ENCODE results near the gene SFXN1.
"Not testable (repeated sequence)": the region's sequence is repeated elsewhere in the genome, so short reads cannot be mapped to it uniquely, and the experiment has no call there.

The SFXN1 gene

GRCh38 chr5:175478384-175479124 lies at the start of gene SFXN1:
Gene SFXN1 (plus strand): TSS chr5:175478560. CDS start chr5:175492104, 13,544 bp downstream.
- Histone ChIP-seq H3K36me3 (ENCODE audit: control insufficient read depth, insufficient read depth, low read length) (no peaks in the 10 kb centered on the region), H3K4me1 (ENCODE audit: control insufficient read depth, insufficient read depth, low read length) (no peaks in the 10 kb centered on the region), H3K9me3 (ENCODE audit: control insufficient read depth, low read length) (no peaks in the 10 kb centered on the region), H3K4me3 (ENCODE audit: low read length) (peak within 1 kb of the TSS; percentile 64), H3K27me3 (ENCODE audit: control insufficient read depth, insufficient read depth, low read length) (no peaks in the 10 kb centered on the region), H3K9ac (ENCODE audit: low read length) (peak within 1 kb of the TSS; percentile 68)

- Histone ChIP-seq H3K4me1 (ENCODE audit: control insufficient read depth, insufficient read depth, low read length) (no peaks in the 10 kb centered on the region), H3K9me3 (ENCODE audit: control insufficient read depth, low read length) (no peaks in the 10 kb centered on the region), H3K4me3 (ENCODE audit: low read length) (no peak overlapping the region), H3K9ac (ENCODE audit: low read length) (no peak overlapping the region), H3K27me3 (ENCODE audit: control insufficient read depth, insufficient read depth, low read length) (no peaks in the 10 kb centered on the region), H3K36me3 (ENCODE audit: control insufficient read depth, insufficient read depth, low read length) (no peaks in the 10 kb centered on the region)
Measured at GRCh38 chr5:175434800-175435199, 43.6 kb upstream of the SFXN1 start.

GRCh38 chr5:175436359-175436758 lies 42.0 kb upstream of the SFXN1 start:
- Histone ChIP-seq H3K9me3 (ENCODE audit: control insufficient read depth, low read length) (no peaks in the 10 kb centered on the region), H3K36me3 (ENCODE audit: control insufficient read depth, insufficient read depth, low read length) (no peaks in the 10 kb centered on the region), H3K4me3 (ENCODE audit: low read length) (no peak overlapping the region), H3K4me1 (ENCODE audit: control insufficient read depth, insufficient read depth, low read length) (no peaks in the 10 kb centered on the region), H3K9ac (ENCODE audit: low read length) (no peak overlapping the region), H3K27me3 (ENCODE audit: control insufficient read depth, insufficient read depth, low read length) (no peaks in the 10 kb centered on the region)

GRCh38 chr5:175438234-175438857 lies 40.0 kb upstream of the SFXN1 start:
- Histone ChIP-seq H3K9me3 (ENCODE audit: control insufficient read depth, low read length) (no peaks in the 10 kb centered on the region), H3K4me3 (ENCODE audit: low read length) (no peak overlapping the region), H3K36me3 (ENCODE audit: control insufficient read depth, insufficient read depth, low read length) (no peaks in the 10 kb centered on the region), H3K27me3 (ENCODE audit: control insufficient read depth, insufficient read depth, low read length) (peaks cover 12% of the 10 kb centered on the region), H3K4me1 (ENCODE audit: control insufficient read depth, insufficient read depth, low read length) (no peaks in the 10 kb centered on the region), H3K9ac (ENCODE audit: low read length) (no peak overlapping the region)

- no peak overlapping the region for H3K4me3 ChIP-seq (ENCODE audit: low read length)
- peaks cover 36% of the 10 kb centered on the region for H3K27me3 ChIP-seq (ENCODE audit: control insufficient read depth, insufficient read depth, low read length)
Measured at GRCh38 chr5:175443514-175444059, 34.8 kb upstream of the SFXN1 start.

GRCh38 chr5:175444060-175444904 lies 34.1 kb upstream of the SFXN1 start, which contains the start of gene DRD1:
Gene DRD1 (minus strand): TSS chr5:175444182. CDS start chr5:175443099, 1,083 bp downstream.
- H3K4me3 ChIP-seq (ENCODE audit: low read length) = peak within 1 kb of the TSS; percentile 14
- no peaks in the 10 kb centered on the region for H3K9me3 ChIP-seq (ENCODE audit: control insufficient read depth, low read length)
- H3K36me3 ChIP-seq (ENCODE audit: control insufficient read depth, insufficient read depth, low read length) = no peaks in the 10 kb centered on the region
- no peak within 1 kb of the TSS for H3K9ac ChIP-seq (ENCODE audit: low read length)
- H3K27me3 ChIP-seq (ENCODE audit: control insufficient read depth, insufficient read depth, low read length) = peaks cover 36% of the 10 kb centered on the region
- peaks cover 15% of the 10 kb centered on the region for H3K4me1 ChIP-seq (ENCODE audit: control insufficient read depth, insufficient read depth, low read length)

More at GRCh38 chr5:175443514-175444059, 34.8 kb upstream of the SFXN1 start:
- no peaks in the 10 kb centered on the region for H3K9me3 ChIP-seq (ENCODE audit: control insufficient read depth, low read length)
- H3K9ac ChIP-seq (ENCODE audit: low read length) = no peak overlapping the region
- H3K4me1 ChIP-seq (ENCODE audit: control insufficient read depth, insufficient read depth, low read length) = peaks cover 15% of the 10 kb centered on the region
- no peaks in the 10 kb centered on the region for H3K36me3 ChIP-seq (ENCODE audit: control insufficient read depth, insufficient read depth, low read length)

- H3K4me1 ChIP-seq (ENCODE audit: control insufficient read depth, insufficient read depth, low read length) = peaks cover 15% of the 10 kb centered on the region
- no peak overlapping the region for H3K4me3 ChIP-seq (ENCODE audit: low read length)
- H3K36me3 ChIP-seq (ENCODE audit: control insufficient read depth, insufficient read depth, low read length) = no peaks in the 10 kb centered on the region
- no peak overlapping the region for H3K9ac ChIP-seq (ENCODE audit: low read length)
- peaks cover 36% of the 10 kb centered on the region for H3K27me3 ChIP-seq (ENCODE audit: control insufficient read depth, insufficient read depth, low read length)
- no peaks in the 10 kb centered on the region for H3K9me3 ChIP-seq (ENCODE audit: control insufficient read depth, low read length)
Measured at GRCh38 chr5:175444905-175445456, 33.4 kb upstream of the SFXN1 start.

GRCh38 chr5:175446378-175446777 lies 32.0 kb upstream of the SFXN1 start:
- not testable (repeated sequence) for H3K9me3 ChIP-seq (ENCODE audit: control insufficient read depth, low read length); H3K36me3 ChIP-seq (ENCODE audit: control insufficient read depth, insufficient read depth, low read length); H3K9ac ChIP-seq (ENCODE audit: low read length); H3K4me3 ChIP-seq (ENCODE audit: low read length)
- Histone ChIP-seq H3K4me1 (ENCODE audit: control insufficient read depth, insufficient read depth, low read length) (peaks cover 15% of the 10 kb centered on the region), H3K27me3 (ENCODE audit: control insufficient read depth, insufficient read depth, low read length) (peaks cover 36% of the 10 kb centered on the region)

GRCh38 chr5:175447571-175447970 lies 30.8 kb upstream of the SFXN1 start:
- H3K27me3 ChIP-seq (ENCODE audit: control insufficient read depth, insufficient read depth, low read length) = peaks cover 32% of the 10 kb centered on the region
- peaks cover 15% of the 10 kb centered on the region for H3K4me1 ChIP-seq (ENCODE audit: control insufficient read depth, insufficient read depth, low read length)

GRCh38 chr5:175448276-175448675 lies 30.1 kb upstream of the SFXN1 start:
- peaks cover 15% of the 10 kb centered on the region for H3K4me1 ChIP-seq (ENCODE audit: control insufficient read depth, insufficient read depth, low read length)
- H3K9ac ChIP-seq (ENCODE audit: low read length) = no peak overlapping the region
- H3K36me3 ChIP-seq (ENCODE audit: control insufficient read depth, insufficient read depth, low read length) = no peaks in the 10 kb centered on the region
- peaks cover 25% of the 10 kb centered on the region for H3K27me3 ChIP-seq (ENCODE audit: control insufficient read depth, insufficient read depth, low read length)
- H3K9me3 ChIP-seq (ENCODE audit: control insufficient read depth, low read length) = no peaks in the 10 kb centered on the region
- H3K4me3 ChIP-seq (ENCODE audit: low read length) = no peak overlapping the region

More at GRCh38 chr5:175447571-175447970, 30.8 kb upstream of the SFXN1 start:
- no peak overlapping the region for H3K4me3 ChIP-seq (ENCODE audit: low read length)
- H3K9me3 ChIP-seq (ENCODE audit: control insufficient read depth, low read length) = no peaks in the 10 kb centered on the region
- no peaks in the 10 kb centered on the region for H3K36me3 ChIP-seq (ENCODE audit: control insufficient read depth, insufficient read depth, low read length)
- H3K9ac ChIP-seq (ENCODE audit: low read length) = no peak overlapping the region

GRCh38 chr5:175452166-175452565 lies 26.2 kb upstream of the SFXN1 start:
- no peaks in the 10 kb centered on the region for H3K36me3 ChIP-seq (ENCODE audit: control insufficient read depth, insufficient read depth, low read length)
- H3K9ac ChIP-seq (ENCODE audit: low read length) = no peak overlapping the region
- H3K4me1 ChIP-seq (ENCODE audit: control insufficient read depth, insufficient read depth, low read length) = no peaks in the 10 kb centered on the region
- H3K4me3 ChIP-seq (ENCODE audit: low read length) = no peak overlapping the region
- peaks cover 3% of the 10 kb centered on the region for H3K27me3 ChIP-seq (ENCODE audit: control insufficient read depth, insufficient read depth, low read length)
- no peaks in the 10 kb centered on the region for H3K9me3 ChIP-seq (ENCODE audit: control insufficient read depth, low read length)

Data from mucosa of stomach (tissue), 1 donor.